Right hindlimb (tissue), 1 donor: ENCODE measurements around the gene GNB3.

Experiments
- DNase-seq: peaks from one replicate; pipeline ENCODE4 v3.0.0-alpha.2; 2018

Gene GNB3

GRCh38 chr12:6839482-6840201 is 1.1 kb upstream of the GNB3 start:
- DNase-seq: peak; percentile 69

- DNase-seq: no peak
These were observed 395 bp upstream of the GNB3 start for GRCh38 chr12:6840330-6840729.

GRCh38 chr12:6842075-6842474 is 1.4 kb downstream of the GNB3 start:
- DNase-seq: no peak

- DNase-seq: no peak
These were observed 2.6 kb downstream of the GNB3 start for GRCh38 chr12:6843118-6843902.

- no peak for DNase-seq
These were observed 4.7 kb downstream of the GNB3 start for GRCh38 chr12:6845395-6845794.

GRCh38 chr12:6846316-6846869 is 5.7 kb downstream of the GNB3 start:
- no peak for DNase-seq

GRCh38 chr12:6847676-6848075 is 7.0 kb downstream of the GNB3 start:
- no peak for DNase-seq

- DNase-seq: no peak
These were observed 8.7 kb downstream of the GNB3 start for GRCh38 chr12:6849427-6849826.

GRCh38 chr12:6849976-6850560 is 9.3 kb downstream of the GNB3 start:
- DNase-seq: no peak

- DNase-seq: no peak
These were observed 10.0 kb downstream of the GNB3 start for GRCh38 chr12:6850796-6851152.

GRCh38 chr12:6851153-6851920 is 10.6 kb downstream of the GNB3 start, which contains the start of gene CDCA3:
CDCA3 (minus strand) TSS chr12:6851286; CDS start chr12:6850952, 334 bp downstream.
- DNase-seq: peak; percentile 96

- peak; percentile 100 for DNase-seq
These were observed 11.4 kb downstream of the GNB3 start, which contains the start of gene USP5 for GRCh38 chr12:6851921-6852650. USP5 (plus strand) TSS chr12:6852150; CDS start chr12:6852180, 30 bp downstream.

GRCh38 chr12:6852651-6853354 is 12.1 kb downstream of the GNB3 start:
- DNase-seq: peak; percentile 66

- DNase-seq: no peak
These were observed 12.9 kb downstream of the GNB3 start for GRCh38 chr12:6853626-6854025.

GRCh38 chr12:6854036-6854435 is 13.3 kb downstream of the GNB3 start:
- no peak for DNase-seq

- no peak for DNase-seq
These were observed 14.6 kb downstream of the GNB3 start for GRCh38 chr12:6855322-6855721.

- DNase-seq: no peak
These were observed 18.1 kb downstream of the GNB3 start for GRCh38 chr12:6858799-6859198.

GRCh38 chr12:6860116-6860515 is 19.4 kb downstream of the GNB3 start:
- DNase-seq: no peak

- DNase-seq: no peak
These were observed 20.2 kb downstream of the GNB3 start for GRCh38 chr12:6860942-6861341.

- DNase-seq: no peak
These were observed 20.7 kb downstream of the GNB3 start for GRCh38 chr12:6861391-6861790.

GRCh38 chr12:6863033-6863432 is 22.3 kb downstream of the GNB3 start:
- DNase-seq: no peak
